Testis (tissue), 2 donors: ENCODE data around the gene FGF9.

Experiments used
- CTCF ChIP-seq, 3 experiments: fragments of 450-650 bp in 2 of 3; fragments of 200-600 bp in 1 of 3; sonication (generic) in 1 of 3; IDR thresholded peaks; one replicate each; pipeline ENCODE4 v1.5.1; 2016 to 2019; ENCODE audit warnings: antibody characterized with exemption in 3 of 3, mild to moderate bottlenecking in 2 of 3, moderate library complexity in 1 of 3
- POLR2A ChIP-seq: fragments of 450-650 bp; IDR thresholded peaks from one replicate; pipeline ENCODE4 v1.6.1; 2017; ENCODE audit warnings: antibody characterized with exemption, mild to moderate bottlenecking, moderate library complexity

- TF ChIP-seq CTCF (IDR thresholded peaks at IDR 0.05) (no peak), POLR2A (no peak)
These were observed 12.3 kb downstream of the FGF9 start for GRCh38 chr13:21683034-21683733.
